ENCODE measurements around the gene KLHDC3. TPM values are rescaled to one million over a fixed set of nuclear protein-coding genes. Genes with fewer than 3 reads are reported as not detected.
A peak's percentile ranks its signal among the peaks of the same experiment; 100 is the strongest.

The KLHDC3 gene
- total RNA-seq, 4 donors from 2014 or later: 49.3 to 86.1 (median 63.1) TPM

DNA sequence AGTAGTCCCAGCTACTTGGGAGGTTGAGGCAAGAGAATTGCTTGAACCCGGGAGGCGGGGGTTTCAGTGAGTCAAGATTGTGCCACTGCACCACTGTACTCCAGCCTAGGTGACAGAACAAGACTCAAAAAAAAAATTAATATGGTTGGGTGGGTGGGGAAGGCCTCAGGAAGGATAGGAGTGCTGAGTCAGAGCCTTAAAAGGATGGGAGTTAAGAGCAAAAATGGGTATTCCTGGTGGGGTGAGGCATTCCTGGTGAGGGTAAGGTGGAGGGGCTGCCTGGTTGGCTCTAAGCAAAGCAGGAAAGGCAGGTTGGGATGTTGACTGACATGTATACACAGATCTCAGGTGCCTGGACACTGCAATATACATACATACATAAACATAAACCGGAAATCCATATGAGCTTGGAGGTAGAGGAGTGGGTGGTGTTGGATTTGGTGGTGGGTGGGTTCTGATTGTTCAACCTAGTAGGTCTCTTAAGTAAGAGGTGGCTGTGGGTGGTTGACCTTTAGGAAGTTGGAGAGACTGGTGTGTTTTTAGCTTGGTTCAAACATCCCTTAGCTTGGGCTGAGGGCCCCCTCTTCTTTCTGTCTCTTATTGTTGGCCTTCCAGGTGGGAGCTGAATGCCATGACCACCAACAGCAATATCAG lies 6.1 kb downstream of the KLHDC3 start:
- no peaks in the 10 kb centered on the region for H3K9me3 ChIP-seq
- no peak overlapping the region for H3K4me3 ChIP-seq
- peaks cover 49% of the 10 kb centered on the region for H3K4me1 ChIP-seq
- H3K27ac ChIP-seq: no peak overlapping the region
- 93% methylated on average over 3 of the region's 3 CpGs for WGBS
- peaks cover 29% of the 10 kb centered on the region for H3K36me3 ChIP-seq
- no peaks in the 10 kb centered on the region for H3K27me3 ChIP-seq
- no peak for TF ChIP-seq POLR2AphosphoS5 (IDR thresholded peaks at IDR 0.05)
- TF ChIP-seq POLR2A (IDR thresholded peaks at IDR 0.05): no peak
- TF ChIP-seq, protein P1, sequence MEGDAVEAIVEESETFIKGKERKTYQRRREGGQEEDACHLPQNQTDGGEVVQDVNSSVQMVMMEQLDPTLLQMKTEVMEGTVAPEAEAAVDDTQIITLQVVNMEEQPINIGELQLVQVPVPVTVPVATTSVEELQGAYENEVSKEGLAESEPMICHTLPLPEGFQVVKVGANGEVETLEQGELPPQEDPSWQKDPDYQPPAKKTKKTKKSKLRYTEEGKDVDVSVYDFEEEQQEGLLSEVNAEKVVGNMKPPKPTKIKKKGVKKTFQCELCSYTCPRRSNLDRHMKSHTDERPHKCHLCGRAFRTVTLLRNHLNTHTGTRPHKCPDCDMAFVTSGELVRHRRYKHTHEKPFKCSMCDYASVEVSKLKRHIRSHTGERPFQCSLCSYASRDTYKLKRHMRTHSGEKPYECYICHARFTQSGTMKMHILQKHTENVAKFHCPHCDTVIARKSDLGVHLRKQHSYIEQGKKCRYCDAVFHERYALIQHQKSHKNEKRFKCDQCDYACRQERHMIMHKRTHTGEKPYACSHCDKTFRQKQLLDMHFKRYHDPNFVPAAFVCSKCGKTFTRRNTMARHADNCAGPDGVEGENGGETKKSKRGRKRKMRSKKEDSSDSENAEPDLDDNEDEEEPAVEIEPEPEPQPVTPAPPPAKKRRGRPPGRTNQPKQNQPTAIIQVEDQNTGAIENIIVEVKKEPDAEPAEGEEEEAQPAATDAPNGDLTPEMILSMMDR (IDR thresholded peaks at IDR 0.05): no peak
- TF ChIP-seq EP300 (IDR thresholded peaks at IDR 0.05): no peak
- no peak for DNase-seq (ENCODE audit: low spot score in 2 of 2)

DNA sequence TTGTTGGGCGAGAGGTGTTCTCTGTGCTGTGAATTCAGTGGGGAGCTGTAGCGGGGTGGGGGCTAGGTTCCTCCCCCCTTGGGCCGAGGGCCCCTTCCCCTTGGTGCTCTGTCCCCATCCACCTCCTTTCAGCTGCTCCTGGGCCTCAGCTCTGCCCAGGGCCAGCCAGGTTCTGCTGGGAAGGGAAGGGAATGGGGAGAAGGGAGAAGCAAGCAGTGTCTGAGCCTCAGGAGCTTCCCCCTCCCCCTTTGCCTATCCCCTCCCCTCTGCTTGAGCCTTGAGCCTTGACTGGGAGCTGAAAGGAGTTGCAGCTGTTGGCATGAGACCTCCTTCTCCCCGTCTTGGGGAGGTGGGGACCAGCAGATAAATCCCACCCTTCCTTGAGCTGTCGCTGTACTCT lies 6.8 kb downstream of the KLHDC3 start:
- DNase-seq (ENCODE audit: low spot score in 2 of 2): no peak
- H3K4me1 ChIP-seq: peaks cover 44% of the 10 kb centered on the region
- 51% methylated on average over 5 of the region's 5 CpGs for WGBS
- H3K27ac ChIP-seq: peak overlapping the region; percentile 89
- H3K36me3 ChIP-seq: peaks cover 36% of the 10 kb centered on the region
- TF ChIP-seq POLR2A (IDR thresholded peaks at IDR 0.05) (no peak), POLR2AphosphoS5 (IDR thresholded peaks at IDR 0.05) (no peak), EP300 (IDR thresholded peaks at IDR 0.05) (no peak)
- TF ChIP-seq, protein P1 (IDR thresholded peaks at IDR 0.05): no peak
- H3K4me3 ChIP-seq: peak overlapping the region; percentile 95
- H3K27me3 ChIP-seq: no peaks in the 10 kb centered on the region
- no peaks in the 10 kb centered on the region for H3K9me3 ChIP-seq

DNA sequence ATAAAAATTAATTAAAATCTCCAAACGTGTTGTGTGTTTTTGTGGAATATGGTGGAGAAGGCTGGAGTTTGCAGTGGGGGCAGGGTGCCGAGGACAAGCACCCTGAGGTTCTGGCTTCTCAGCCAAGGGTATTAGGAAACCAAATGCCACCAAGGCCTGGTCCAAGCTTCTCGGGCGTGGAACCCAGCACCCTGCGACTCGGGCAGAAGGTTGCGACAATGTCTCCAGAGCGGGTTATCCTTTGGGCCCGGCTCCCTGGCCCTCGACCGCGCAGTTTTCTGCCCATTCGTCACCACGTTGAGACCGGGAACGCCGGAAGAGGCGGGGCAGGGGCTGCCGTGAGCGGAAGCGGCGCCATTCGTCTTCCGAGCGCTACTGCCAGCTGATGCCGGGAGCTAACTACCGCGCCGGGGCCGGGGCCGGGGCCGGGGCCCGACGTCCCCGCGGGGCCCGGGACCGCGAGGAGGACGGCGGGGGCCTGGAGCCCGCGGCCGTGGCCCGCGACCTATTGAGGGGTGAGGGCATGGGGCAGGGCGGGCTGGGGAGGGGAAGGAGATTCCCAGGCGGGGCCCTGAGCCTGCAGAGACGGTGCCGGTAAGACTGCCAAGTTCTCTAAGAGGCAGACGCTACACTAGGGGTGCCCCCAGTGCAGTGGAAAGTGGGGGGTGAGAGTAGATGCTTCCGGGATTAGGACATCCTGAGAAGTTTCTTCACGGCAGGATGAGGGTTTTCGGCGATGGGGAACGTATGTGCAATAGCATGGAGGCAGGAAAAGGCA lies 7.4 kb downstream of the KLHDC3 start, which contains the start of gene RRP36:
Gene RRP36 (plus strand): TSS at position 354 of the 778 bp plus-strand sequence. CDS start 32 bp downstream, at position 386.
- DNase-seq (ENCODE audit: low spot score in 2 of 2): peak; percentile 89 to 92
- H3K4me1 ChIP-seq: peaks cover 38% of the 10 kb centered on the region

DNA sequence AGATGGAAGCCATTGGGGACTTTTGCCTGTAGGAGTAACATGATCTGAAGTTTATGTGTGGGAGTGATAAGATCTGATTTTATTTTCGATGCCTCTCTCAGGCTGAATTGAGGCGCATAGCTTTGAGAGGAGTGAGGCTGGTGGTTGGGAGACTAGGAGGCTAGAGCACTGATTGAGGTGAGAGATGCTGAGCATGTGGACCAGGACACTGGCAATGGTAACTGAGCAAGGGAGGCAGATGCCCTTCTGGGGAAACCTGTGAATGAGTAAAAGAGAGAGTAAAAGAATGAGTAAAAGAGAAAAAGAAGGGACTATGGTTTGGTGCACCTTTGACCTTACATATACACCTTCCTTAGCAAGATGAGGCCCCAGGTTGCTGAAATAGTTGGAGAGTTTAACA lies 10.4 kb downstream of the KLHDC3 start:
- WGBS: 82% methylated on average over 2 of the region's 2 CpGs
- no peaks in the 10 kb centered on the region for H3K27me3 ChIP-seq
- TF ChIP-seq EP300 (IDR thresholded peaks at IDR 0.05) (no peak), POLR2A (IDR thresholded peaks at IDR 0.05) (no peak), POLR2AphosphoS5 (IDR thresholded peaks at IDR 0.05) (no peak)
- TF ChIP-seq, protein P1 (IDR thresholded peaks at IDR 0.05): no peak
- no peak overlapping the region for H3K27ac ChIP-seq
- no peak for DNase-seq (ENCODE audit: low spot score in 2 of 2)
- peaks cover 30% of the 10 kb centered on the region for H3K4me1 ChIP-seq
- H3K36me3 ChIP-seq: peaks cover 53% of the 10 kb centered on the region
- no peak overlapping the region for H3K4me3 ChIP-seq
- H3K9me3 ChIP-seq: no peaks in the 10 kb centered on the region

More for the DNA sequence above, 7.4 kb downstream of the KLHDC3 start, which contains the start of gene RRP36:
- under 1% methylated on average over 25 of the region's 56 CpGs for WGBS
- Histone ChIP-seq H3K27ac (peak within 1 kb of the TSS; percentile 89), H3K27me3 (no peaks in the 10 kb centered on the region), H3K36me3 (peaks cover 42% of the 10 kb centered on the region), H3K9me3 (no peaks in the 10 kb centered on the region), H3K4me3 (peak within 1 kb of the TSS; percentile 95)
- TF ChIP-seq, protein P1 (IDR thresholded peaks at IDR 0.05): no peak
- TF ChIP-seq POLR2AphosphoS5 (IDR thresholded peaks at IDR 0.05): peak in 1 of 3 donors; percentile 53
- TF ChIP-seq EP300 (IDR thresholded peaks at IDR 0.05): no peak
- peak in 1 of 2 donors; percentile 36 for TF ChIP-seq POLR2A (IDR thresholded peaks at IDR 0.05)

DNA sequence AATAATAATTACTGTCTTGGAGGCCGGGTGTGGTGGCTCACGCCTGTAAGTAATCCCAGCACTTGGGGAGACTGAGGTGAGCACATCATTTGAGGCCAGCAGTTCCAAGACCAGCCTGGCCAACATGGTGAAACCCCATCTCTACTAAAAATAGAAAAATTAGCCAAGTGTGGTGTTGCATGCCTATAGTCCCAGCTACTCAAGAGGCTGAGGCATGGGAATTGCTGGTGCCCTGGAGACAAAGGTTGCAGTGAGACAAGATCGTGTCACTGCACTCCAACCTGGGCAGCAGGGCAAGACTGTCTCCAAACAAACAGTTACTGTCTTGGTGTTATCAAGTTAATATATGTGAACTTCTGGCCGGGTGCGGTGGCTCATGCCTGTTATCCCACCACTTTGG lies 12.3 kb downstream of the KLHDC3 start:
- H3K9me3 ChIP-seq: no peaks in the 10 kb centered on the region
- peaks cover 22% of the 10 kb centered on the region for H3K4me1 ChIP-seq
- no peak for DNase-seq (ENCODE audit: low spot score in 2 of 2)
- no peaks in the 10 kb centered on the region for H3K27me3 ChIP-seq
- WGBS: 97% methylated on average over 5 of the region's 5 CpGs
- peaks cover 70% of the 10 kb centered on the region for H3K36me3 ChIP-seq
- H3K4me3 ChIP-seq: no peak overlapping the region
- H3K27ac ChIP-seq: no peak overlapping the region
- TF ChIP-seq POLR2A (IDR thresholded peaks at IDR 0.05): no peak
- TF ChIP-seq EP300 (IDR thresholded peaks at IDR 0.05): no peak
- TF ChIP-seq, protein P1 (IDR thresholded peaks at IDR 0.05): no peak
- TF ChIP-seq POLR2AphosphoS5 (IDR thresholded peaks at IDR 0.05): no peak

All from suprapubic skin (tissue), 4 donors.